ENCODE data around the gene KCNG2.

KCNG2 gene

DNA sequence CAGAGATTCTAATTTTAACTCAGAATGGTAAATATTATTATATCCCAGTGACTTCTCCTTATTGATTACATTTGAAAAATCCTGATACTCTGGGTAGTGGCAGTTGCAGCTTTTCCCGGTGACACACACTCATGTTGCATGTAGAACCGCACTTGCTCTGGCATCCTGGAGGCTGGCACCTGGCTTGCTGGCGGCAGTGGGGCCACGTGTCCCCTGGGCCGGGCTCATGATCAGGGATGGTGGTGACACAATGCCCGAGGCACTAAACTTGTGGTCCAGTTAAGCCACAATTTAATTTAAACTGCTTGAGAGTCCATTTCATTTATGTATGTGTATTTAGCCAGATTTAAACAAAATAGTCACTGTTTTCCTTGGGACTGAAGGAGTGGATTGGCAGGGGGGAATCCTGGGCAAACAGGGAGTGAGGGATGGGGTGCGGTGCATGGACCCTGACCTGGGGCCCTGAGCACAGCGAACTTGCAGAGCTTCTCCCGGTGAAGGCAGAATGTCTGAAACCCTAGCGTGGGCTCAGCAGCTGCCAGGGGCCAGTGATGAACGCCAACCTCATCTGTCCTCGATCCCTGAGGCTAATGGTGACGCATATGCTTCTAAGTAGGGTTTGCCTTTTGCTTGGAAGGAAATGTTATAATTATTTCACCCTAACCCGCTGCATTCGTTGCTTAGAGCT is 50.0 kb downstream of the KCNG2 start:
- no peaks in the 10 kb centered on the region for H3K36me3 ChIP-seq (ENCODE audit: control insufficient read depth in 2 of 2, insufficient read depth in 1 of 2, low read length in 2 of 2)
- no peak overlapping the region for H3K27ac ChIP-seq (ENCODE audit: extremely low read depth, low read depth, low read length)
- H3K4me1 ChIP-seq (ENCODE audit: control insufficient read depth, insufficient read depth, low read length): no peaks in the 10 kb centered on the region
- H3K9me3 ChIP-seq (ENCODE audit: control insufficient read depth, insufficient read depth, low read depth, low read length): no peaks in the 10 kb centered on the region
- H3K4me3 ChIP-seq (ENCODE audit: low read depth, low read length): no peak overlapping the region
- ChIA-PET CTCF (no interaction called here), POLR2A (no interaction called here)
- TF ChIP-seq ZNF391 (tag by site-specific recombination; IDR thresholded peaks at IDR 0.05; ENCODE audit: borderline replicate concordance, low read depth) (no peak), EGR2 (tag by site-specific recombination; IDR thresholded peaks at IDR 0.05; ENCODE audit: low read depth) (no peak), YY2 (tag by site-specific recombination; IDR thresholded peaks at IDR 0.05) (no peak), ZNF629 (tag by site-specific recombination; IDR thresholded peaks at IDR 0.05) (no peak), ZNF138 (tag by site-specific recombination; IDR thresholded peaks at IDR 0.05; ENCODE audit: borderline replicate concordance) (no peak), ZNF248 (tag by site-specific recombination; IDR thresholded peaks at IDR 0.05) (no peak), TRIM28 (IDR thresholded peaks at IDR 0.05; ENCODE audit: borderline replicate concordance, low read length) (no peak), ZNF175 (tag by site-specific recombination; IDR thresholded peaks at IDR 0.05) (no peak)
- TF ChIP-seq, protein P1, sequence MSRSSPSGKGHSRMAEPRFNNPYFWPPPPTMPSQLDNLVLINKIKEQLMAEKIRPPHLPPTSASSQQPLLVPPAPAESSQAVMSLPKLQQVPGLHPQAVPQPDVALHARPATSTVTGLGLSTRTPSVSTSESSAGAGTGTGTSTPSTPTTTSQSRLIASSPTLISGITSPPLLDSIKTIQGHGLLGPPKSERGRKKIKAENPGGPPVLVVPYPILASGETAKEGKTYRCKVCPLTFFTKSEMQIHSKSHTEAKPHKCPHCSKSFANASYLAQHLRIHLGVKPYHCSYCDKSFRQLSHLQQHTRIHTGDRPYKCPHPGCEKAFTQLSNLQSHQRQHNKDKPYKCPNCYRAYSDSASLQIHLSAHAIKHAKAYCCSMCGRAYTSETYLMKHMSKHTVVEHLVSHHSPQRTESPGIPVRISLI (tag by site-specific recombination; IDR thresholded peaks at IDR 0.05): no peak
- TF ChIP-seq, protein P2, sequence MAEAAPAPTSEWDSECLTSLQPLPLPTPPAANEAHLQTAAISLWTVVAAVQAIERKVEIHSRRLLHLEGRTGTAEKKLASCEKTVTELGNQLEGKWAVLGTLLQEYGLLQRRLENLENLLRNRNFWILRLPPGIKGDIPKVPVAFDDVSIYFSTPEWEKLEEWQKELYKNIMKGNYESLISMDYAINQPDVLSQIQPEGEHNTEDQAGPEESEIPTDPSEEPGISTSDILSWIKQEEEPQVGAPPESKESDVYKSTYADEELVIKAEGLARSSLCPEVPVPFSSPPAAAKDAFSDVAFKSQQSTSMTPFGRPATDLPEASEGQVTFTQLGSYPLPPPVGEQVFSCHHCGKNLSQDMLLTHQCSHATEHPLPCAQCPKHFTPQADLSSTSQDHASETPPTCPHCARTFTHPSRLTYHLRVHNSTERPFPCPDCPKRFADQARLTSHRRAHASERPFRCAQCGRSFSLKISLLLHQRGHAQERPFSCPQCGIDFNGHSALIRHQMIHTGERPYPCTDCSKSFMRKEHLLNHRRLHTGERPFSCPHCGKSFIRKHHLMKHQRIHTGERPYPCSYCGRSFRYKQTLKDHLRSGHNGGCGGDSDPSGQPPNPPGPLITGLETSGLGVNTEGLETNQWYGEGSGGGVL (tag by site-specific recombination; IDR thresholded peaks at IDR 0.05): no peak
- TF ChIP-seq, protein P3, sequence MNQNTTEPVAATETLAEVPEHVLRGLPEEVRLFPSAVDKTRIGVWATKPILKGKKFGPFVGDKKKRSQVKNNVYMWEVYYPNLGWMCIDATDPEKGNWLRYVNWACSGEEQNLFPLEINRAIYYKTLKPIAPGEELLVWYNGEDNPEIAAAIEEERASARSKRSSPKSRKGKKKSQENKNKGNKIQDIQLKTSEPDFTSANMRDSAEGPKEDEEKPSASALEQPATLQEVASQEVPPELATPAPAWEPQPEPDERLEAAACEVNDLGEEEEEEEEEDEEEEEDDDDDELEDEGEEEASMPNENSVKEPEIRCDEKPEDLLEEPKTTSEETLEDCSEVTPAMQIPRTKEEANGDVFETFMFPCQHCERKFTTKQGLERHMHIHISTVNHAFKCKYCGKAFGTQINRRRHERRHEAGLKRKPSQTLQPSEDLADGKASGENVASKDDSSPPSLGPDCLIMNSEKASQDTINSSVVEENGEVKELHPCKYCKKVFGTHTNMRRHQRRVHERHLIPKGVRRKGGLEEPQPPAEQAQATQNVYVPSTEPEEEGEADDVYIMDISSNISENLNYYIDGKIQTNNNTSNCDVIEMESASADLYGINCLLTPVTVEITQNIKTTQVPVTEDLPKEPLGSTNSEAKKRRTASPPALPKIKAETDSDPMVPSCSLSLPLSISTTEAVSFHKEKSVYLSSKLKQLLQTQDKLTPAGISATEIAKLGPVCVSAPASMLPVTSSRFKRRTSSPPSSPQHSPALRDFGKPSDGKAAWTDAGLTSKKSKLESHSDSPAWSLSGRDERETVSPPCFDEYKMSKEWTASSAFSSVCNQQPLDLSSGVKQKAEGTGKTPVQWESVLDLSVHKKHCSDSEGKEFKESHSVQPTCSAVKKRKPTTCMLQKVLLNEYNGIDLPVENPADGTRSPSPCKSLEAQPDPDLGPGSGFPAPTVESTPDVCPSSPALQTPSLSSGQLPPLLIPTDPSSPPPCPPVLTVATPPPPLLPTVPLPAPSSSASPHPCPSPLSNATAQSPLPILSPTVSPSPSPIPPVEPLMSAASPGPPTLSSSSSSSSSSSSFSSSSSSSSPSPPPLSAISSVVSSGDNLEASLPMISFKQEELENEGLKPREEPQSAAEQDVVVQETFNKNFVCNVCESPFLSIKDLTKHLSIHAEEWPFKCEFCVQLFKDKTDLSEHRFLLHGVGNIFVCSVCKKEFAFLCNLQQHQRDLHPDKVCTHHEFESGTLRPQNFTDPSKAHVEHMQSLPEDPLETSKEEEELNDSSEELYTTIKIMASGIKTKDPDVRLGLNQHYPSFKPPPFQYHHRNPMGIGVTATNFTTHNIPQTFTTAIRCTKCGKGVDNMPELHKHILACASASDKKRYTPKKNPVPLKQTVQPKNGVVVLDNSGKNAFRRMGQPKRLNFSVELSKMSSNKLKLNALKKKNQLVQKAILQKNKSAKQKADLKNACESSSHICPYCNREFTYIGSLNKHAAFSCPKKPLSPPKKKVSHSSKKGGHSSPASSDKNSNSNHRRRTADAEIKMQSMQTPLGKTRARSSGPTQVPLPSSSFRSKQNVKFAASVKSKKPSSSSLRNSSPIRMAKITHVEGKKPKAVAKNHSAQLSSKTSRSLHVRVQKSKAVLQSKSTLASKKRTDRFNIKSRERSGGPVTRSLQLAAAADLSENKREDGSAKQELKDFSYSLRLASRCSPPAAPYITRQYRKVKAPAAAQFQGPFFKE (tag by site-specific recombination; IDR thresholded peaks at IDR 0.05; ENCODE audit: borderline replicate concordance): no peak

DNA sequence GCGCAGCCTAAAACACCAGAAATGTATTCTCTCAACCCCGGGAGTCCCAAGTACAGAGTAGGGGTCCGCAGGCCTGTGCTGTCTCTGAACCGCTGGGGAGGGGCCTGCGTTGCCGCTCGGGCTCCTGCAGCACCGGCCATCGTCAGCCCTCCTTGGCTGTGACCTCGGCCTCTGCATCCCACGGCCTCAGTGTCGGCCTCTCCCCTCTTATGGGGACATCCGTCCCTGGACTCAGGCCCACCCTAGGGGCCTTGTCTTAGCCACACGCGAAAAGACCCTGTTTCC is 50.5 kb downstream of the KCNG2 start:
- TF ChIP-seq, protein P4, sequence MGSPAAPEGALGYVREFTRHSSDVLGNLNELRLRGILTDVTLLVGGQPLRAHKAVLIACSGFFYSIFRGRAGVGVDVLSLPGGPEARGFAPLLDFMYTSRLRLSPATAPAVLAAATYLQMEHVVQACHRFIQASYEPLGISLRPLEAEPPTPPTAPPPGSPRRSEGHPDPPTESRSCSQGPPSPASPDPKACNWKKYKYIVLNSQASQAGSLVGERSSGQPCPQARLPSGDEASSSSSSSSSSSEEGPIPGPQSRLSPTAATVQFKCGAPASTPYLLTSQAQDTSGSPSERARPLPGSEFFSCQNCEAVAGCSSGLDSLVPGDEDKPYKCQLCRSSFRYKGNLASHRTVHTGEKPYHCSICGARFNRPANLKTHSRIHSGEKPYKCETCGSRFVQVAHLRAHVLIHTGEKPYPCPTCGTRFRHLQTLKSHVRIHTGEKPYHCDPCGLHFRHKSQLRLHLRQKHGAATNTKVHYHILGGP (tag by site-specific recombination; IDR thresholded peaks at IDR 0.05): no peak
- TF ChIP-seq ZNF830 (tag by site-specific recombination; IDR thresholded peaks at IDR 0.05; ENCODE audit: low read depth) (no peak), MYNN (tag by site-specific recombination; IDR thresholded peaks at IDR 0.05; ENCODE audit: borderline replicate concordance) (no peak)
- no peaks in the 10 kb centered on the region for H3K9me3 ChIP-seq (ENCODE audit: control insufficient read depth, insufficient read depth, low read depth, low read length)
- no peak overlapping the region for H3K4me3 ChIP-seq (ENCODE audit: low read depth, low read length)
- no peaks in the 10 kb centered on the region for H3K36me3 ChIP-seq (ENCODE audit: control insufficient read depth in 2 of 2, insufficient read depth in 1 of 2, low read length in 2 of 2)
- POLR2A ChIA-PET: no interaction called here
- no peak overlapping the region for H3K27ac ChIP-seq (ENCODE audit: extremely low read depth, low read depth, low read length)
- no peaks in the 10 kb centered on the region for H3K4me1 ChIP-seq (ENCODE audit: control insufficient read depth, insufficient read depth, low read length)
- CTCF ChIA-PET: no interaction called here
